ENCODE results near the gene LRRC27. TPM values are rescaled to one million over a fixed set of nuclear protein-coding genes. Genes with fewer than 3 reads are reported as not detected.

The LRRC27 gene
- total RNA-seq, 1 donor from 2014 or later = 5.8 TPM

- no peak overlapping the region for H3K4me3 ChIP-seq (ENCODE audit: low read depth, low read length)
- TF ChIP-seq CTCF (conservative IDR thresholded peaks at IDR 0.05; ENCODE audit: low read depth, low read length) = no peak
- DNase-seq (ENCODE audit: low read depth) = no peak
Measured at GRCh38 chr10:132408823-132409666, 77.1 kb downstream of the LRRC27 start.

DNA sequence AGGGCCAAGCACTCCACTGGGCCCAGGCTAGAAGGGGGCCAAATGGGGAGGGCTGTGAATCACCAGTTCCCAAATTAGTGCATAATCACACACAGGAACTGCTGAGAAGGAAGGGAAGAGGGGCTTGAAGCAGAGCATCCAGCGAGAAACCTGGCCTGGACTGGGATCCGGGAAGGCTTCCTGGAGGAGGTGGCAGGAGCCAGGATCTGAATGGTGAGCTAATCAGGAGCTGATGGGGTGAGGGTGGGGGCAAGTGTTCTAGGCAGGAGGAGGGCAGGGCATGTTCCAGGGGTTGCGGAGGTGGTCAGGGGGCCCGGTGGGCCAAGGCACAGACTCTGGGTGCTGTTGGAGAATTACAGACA, 77.7 kb downstream of the LRRC27 start:
- H3K4me3 ChIP-seq (ENCODE audit: low read depth, low read length) = no peak overlapping the region
- DNase-seq (ENCODE audit: low read depth) = no peak
- no peak for TF ChIP-seq CTCF (conservative IDR thresholded peaks at IDR 0.05; ENCODE audit: low read depth, low read length)

DNA sequence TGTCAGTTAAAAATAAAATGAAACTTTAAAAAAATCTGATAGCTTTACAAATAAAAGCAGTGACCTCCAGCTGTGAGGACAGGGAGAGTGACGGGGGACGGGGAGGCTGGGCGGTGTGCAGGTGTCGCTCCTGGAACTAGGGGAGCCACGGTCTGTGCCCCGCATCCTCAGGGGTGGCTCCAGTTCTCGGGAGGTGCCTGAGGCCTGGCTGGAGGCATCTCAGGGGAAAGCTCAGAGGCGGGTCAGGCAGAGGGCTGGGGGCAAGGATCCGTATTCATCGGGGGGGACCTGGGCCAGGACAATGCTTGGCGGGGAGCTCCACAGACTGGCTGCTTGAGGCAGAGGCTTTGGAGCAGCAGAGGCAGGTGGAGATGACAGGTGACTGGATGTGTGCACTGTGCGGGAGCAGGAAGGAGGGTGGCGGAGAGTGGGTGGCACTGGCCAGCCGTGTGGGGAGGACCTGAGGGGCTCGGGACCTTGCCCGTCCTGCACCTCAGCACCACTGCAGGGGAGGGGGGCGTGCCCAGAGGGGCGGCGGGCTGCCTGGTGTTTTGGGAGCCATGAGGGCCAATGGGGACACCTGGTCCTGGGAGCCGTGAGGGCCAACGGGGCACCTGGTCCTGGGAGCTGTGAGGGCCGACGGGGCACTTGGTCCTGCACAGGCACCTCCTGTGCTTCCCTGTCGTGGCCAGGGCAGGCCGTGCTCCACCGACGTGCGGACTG, 78.2 kb downstream of the LRRC27 start:
- no peak overlapping the region for H3K4me3 ChIP-seq (ENCODE audit: low read depth, low read length)
- no peak for DNase-seq (ENCODE audit: low read depth)
- TF ChIP-seq CTCF (conservative IDR thresholded peaks at IDR 0.05; ENCODE audit: low read depth, low read length) = no peak

DNA sequence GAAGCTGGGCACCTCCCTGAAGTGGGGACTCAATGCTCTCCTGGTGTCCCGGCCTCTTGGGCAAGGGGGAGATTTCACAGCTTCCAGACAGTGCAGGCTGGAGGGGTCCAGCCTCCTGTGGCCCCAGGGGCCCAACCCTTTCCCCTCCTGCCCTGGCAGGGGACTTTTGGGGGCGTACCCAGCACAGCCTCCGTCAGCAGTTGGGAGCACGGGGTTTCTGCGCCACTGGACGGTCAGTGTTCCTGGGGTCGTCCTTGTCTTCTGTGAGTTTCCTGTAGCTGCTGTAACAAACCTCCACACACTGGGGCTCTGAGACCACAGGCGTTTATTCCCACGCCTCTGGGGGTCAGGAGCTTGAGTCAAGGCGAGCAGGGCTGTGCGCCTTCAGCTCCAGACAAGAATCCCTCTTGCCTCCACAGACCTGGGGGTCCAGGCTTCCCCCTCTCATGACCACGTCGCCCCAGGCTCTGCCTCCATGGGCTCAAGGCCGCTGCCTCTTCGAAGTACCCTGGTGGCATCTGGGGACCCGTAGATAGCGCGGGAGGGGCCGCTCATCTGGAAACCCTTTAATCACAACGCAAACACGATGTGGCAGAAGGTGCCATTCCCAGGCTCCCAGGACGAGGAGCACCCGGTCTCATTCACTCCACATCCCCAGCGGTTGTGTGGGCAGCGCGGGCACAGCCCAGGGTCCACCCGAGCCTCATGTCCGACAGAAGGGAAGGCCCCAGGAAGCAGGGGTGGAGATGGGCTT, 79.0 kb downstream of the LRRC27 start:
- no peak for TF ChIP-seq CTCF (conservative IDR thresholded peaks at IDR 0.05; ENCODE audit: low read depth, low read length)
- DNase-seq (ENCODE audit: low read depth) = no peak
- no peak overlapping the region for H3K4me3 ChIP-seq (ENCODE audit: low read depth, low read length)

GRCh38 chr10:132411561-132412253, 79.7 kb downstream of the LRRC27 start:
- no peak for DNase-seq (ENCODE audit: low read depth)
- TF ChIP-seq CTCF (conservative IDR thresholded peaks at IDR 0.05; ENCODE audit: low read depth, low read length) = no peak
- H3K4me3 ChIP-seq (ENCODE audit: low read depth, low read length) = no peak overlapping the region

- H3K4me3 ChIP-seq (ENCODE audit: low read depth, low read length) = no peak overlapping the region
- DNase-seq (ENCODE audit: low read depth) = no peak
- no peak for TF ChIP-seq CTCF (conservative IDR thresholded peaks at IDR 0.05; ENCODE audit: low read depth, low read length)
Measured at GRCh38 chr10:132412316-132413192, 80.6 kb downstream of the LRRC27 start.

Measured in epithelial cell of proximal tubule (primary cell).